Stimulated activated CD4-positive, alpha-beta T cell treated with anti-CD3 and anti-CD28 coated beads, Interleukin-4, amount 100 ng/mL, for 1 hour (primary cell): ENCODE data around the gene CDC34.

Experiments
- DNase-seq: peaks from one replicate; pipeline ENCODE4 v3.0.0-alpha.2; 2020

Gene CDC34

GRCh38 chr19:543910-544608 lies 12.5 kb downstream of the CDC34 start, which contains the start of gene GZMM:
Gene GZMM (plus strand): TSS chr19:544053. CDS start chr19:544072, 19 bp downstream.
- peak; percentile 72 for DNase-seq

DNA sequence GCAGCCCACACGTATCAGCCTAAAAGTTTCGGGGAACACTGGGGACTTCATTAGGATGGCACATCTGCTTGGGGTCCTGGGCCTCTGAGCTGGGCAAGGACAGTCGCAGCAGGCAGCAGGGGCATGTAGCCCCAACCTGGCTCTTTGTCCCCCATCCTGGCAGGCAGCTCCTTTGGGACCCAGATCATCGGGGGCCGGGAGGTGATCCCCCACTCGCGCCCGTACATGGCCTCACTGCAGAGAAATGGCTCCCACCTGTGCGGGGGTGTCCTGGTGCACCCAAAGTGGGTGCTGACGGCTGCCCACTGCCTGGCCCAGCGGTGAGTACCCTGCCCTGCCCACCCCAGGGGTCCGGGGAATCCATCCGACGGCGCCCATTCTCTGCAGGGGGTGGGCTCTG lies 15.6 kb downstream of the CDC34 start:
- no peak for DNase-seq

DNA sequence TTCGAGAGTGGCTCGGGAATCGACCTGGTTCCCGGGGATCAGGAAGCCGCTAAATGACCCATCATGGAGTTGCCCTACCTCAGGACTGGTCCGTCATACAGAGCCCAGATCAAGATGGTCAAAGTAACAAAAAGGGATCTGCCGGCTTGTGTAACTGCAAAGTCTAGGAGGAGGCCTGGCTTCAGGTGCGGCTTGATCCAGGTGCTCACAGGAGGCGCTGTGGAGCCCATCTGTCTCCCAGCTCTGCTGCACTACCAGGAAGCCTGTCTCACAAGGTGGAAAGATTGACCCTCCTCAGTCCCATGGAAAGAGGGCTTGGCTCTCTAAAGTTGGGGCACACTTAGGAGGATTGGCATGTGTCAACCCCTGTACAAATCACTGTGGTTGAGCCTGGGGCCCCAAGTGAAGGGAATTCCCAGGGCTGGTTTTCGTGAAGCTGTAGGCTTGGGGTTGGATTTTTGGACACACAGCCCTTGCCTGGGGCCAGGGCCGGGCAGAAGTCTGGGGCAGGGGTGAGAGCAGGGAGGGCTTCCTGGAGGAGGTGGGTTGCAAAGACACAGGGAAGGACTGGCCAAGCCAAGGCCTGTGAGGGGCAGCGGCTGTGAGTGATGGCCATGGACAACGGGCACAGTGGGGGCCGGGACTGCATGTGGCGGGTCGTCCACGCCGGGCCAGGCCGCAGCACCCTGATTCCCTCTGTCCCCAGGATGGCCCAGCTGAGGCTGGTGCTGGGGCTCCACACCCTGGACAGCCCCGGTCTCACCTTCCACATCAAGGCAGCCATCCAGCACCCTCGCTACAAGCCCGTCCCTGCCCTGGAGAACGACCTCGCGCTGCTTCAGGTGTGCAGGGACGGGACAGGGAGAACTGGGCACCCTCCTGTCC lies 16.5 kb downstream of the CDC34 start:
- no peak for DNase-seq

DNA sequence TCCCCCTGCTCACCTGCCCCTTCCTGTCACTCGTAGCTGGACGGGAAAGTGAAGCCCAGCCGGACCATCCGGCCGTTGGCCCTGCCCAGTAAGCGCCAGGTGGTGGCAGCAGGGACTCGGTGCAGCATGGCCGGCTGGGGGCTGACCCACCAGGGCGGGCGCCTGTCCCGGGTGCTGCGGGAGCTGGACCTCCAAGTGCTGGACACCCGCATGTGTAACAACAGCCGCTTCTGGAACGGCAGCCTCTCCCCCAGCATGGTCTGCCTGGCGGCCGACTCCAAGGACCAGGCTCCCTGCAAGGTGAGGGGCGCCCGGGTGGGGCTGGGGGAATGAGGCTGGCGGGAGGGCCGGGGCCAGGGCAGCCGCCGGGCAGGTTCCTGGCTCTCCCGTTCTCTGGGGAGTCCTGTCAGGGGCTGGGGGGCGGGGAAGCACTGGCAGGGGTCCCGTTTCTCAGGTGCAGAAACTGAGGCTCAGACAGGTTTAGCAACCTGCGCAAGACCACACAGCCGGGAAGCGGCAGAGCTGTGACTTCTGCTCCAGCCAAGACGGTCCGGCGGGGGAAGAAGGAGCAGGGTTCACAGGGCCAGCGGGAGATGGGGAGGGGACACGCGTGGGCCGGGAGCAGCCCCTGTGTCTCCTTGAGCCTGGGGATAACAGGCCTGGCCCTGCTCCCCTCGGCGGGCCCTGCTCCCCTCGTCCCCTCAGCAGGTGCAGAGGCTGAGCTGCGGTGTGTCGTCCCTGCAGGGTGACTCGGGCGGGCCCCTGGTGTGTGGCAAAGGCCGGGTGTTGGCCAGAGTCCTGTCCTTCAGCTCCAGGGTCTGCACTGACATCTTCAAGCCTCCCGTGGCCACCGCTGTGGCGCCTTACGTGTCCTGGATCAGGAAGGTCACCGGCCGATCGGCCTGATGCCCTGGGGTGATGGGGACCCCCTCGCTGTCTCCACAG lies 17.6 kb downstream of the CDC34 start:
- DNase-seq = no peak

GRCh38 chr19:554817-555216 lies 23.3 kb downstream of the CDC34 start:
- no peak for DNase-seq

- DNase-seq = no peak
Measured at GRCh38 chr19:555474-555808, 23.9 kb downstream of the CDC34 start.

DNA sequence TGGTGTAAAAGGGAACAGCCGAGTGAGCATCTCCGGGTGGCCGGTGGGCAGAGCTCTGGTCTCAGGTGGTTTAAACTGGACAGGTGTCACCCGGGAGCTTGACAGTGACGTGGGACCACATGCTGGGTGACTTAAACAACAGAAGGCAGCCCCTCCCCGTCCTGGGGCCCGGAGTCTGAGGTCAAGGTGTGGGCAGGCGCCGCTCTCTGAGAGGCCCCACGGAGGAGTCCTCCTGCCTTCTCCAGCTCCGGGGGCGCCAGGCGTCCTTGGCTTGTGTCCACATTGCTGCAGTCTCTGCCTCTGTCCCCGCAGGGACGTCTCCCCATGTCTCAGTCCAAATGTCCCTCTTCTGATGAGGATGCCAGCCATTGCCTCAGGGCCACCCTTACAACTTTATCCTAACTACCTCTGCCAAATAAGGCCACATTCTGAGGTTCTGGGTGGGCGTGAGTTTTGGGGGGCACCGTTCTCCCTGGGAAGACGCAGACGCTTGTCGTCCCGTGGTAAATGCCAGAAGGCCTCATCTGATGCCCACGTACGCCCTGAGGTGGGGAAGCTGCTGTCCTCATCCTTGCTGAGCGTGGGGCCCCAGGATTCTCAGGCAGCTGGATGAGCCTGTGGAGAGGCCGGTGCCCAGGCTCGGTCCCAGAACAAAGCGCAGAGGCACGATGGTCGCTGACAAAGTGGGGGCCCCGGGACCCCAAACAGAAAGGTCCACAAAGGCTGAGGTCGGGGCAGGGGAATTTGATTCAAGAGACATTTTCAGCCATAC lies 25.2 kb downstream of the CDC34 start:
- no peak for DNase-seq

DNA sequence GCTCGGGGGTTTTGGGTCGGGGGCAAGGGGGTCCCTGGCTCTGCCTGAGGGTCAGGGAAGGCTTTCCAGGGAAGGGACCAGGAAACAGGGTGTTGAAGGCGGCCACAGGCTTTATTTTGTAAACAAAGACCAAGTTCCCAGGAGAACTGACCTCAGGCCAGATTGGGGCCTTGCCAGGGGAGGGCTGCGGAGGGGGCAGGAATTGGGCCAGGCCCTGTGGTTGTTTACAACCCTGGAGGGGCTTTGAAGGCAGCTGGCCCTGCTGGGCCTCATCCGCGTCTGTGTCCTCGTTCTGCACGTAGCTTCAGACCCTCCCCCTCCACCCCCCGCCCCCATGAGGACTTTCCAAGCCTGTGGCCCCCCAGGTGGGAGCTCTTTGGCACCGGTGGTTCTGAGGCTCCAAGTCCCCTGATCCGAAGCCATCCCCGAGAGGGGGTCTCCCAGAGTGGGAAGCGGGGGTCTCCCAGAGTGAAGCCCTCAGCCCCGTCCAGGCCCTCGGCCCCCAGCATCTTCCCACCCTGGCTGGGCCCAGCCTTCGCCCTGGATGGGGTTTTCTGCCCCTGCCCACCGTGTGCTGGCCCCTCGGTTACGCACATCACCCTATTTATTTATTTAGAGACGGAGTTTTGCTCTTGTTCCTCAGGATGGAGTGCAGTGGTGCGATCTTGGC lies 27.3 kb downstream of the CDC34 start:
- DNase-seq = no peak

DNA sequence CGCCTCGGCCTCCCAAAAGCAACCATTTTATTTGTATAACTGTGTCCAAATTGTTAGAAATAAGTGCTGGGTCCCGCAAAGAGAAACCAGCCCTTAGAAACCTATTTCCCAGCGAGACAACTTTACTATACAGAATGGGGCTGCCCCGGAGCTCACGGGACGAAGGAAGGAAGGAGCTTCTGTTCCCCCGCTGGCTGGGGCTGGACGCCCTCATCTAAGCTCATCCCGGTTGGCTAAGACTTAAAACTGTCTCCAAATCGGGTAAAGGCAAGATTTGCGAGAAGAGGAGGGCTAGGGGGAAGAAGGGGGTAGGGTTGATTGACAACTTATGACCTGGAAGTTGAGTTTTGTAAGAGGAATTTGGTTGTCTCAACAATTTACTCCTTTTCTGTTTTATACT lies 28.6 kb downstream of the CDC34 start:
- no peak for DNase-seq

DNA sequence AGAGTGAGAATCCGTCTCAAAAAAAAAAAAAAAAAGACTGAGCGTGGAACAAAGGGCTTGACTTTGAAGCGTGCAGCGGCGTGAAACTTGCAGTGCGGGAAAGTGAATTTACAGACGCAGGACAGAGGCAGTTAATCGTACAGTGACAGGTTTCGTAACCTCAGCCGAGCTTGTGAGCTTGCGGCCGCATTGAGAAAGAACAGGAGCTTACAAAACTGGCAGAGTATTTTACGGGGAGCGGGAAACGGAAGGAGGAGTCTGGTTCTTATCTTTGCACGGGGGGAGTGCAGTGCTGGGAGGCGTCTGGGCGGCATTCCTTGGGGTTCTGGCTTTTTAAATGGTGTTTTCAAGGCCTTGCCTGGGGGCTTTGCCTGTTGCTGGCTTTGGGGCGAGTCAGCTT lies 34.8 kb downstream of the CDC34 start:
- no peak for DNase-seq

DNA sequence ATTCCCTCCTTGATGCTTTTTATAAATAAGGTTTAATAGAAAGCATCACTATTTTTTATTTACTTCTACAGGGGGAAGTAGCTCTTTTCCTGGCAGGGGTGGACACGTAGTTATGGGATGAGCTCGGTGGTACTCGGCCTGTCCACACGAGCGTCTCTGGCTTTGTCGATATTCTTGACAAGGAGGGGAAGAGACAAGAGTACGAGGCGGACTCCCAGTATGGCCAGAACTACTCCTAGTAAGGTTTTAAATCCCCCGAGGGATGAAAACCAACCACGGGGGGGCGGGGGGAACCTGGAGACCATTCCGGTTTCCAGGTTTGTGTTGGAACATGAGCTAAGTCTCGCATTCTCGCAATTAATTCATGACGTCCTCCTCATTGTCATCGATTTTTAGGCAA lies 35.3 kb downstream of the CDC34 start:
- DNase-seq = no peak

GRCh38 chr19:567296-567900 lies 35.8 kb downstream of the CDC34 start:
- no peak for DNase-seq

GRCh38 chr19:570251-570686 lies 38.7 kb downstream of the CDC34 start:
- no peak for DNase-seq

DNA sequence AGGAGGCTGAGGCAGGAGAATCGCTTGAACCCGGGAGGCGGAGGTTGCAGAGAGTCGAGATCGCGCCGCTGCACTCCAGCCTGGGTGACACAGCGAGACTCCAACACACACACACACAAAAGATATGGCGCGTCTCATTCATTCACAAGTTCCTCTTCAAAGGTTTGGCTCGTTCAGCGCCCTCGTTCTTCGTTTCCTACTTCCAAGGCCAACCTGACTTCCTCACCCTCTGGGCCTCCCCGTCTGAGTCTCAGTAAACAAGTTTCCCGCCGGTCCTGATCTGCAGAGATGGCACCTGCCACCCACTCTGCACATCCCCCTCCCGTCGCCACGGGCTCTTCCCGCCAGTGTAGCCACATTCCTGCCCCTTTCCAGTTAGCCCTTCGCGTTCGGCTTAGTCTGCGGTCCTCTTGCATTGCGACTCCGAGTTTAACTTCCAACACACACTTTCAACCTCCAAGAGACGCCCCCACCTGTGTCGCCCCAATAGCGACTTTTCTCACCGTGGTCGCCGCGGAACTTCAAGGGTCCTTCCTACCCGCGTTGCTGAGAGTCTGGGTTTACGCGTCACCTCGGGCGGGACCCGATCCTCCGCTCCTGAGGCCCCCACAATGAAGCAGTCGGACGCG lies 39.5 kb downstream of the CDC34 start:
- DNase-seq = no peak

DNA sequence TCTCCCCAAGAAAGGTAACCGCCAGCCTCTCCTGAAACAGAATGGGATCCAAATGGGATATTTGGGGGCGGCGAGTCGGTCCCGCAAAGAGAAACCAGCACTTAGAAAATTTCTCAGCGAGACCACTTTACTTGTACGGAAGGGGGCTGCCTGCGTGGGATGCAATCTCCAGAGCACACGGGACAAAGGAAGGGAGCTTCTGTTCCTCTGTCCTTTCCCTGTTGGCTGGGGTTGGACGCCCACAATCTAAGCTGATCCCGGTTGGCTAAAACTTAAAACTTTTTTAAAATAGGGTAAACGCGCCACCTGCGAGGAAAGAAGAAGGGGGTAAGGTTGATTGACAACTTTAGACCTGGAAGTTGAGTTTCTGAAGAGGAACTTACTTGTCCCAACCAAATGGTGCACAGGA lies 40.0 kb downstream of the CDC34 start:
- no peak for DNase-seq

DNA sequence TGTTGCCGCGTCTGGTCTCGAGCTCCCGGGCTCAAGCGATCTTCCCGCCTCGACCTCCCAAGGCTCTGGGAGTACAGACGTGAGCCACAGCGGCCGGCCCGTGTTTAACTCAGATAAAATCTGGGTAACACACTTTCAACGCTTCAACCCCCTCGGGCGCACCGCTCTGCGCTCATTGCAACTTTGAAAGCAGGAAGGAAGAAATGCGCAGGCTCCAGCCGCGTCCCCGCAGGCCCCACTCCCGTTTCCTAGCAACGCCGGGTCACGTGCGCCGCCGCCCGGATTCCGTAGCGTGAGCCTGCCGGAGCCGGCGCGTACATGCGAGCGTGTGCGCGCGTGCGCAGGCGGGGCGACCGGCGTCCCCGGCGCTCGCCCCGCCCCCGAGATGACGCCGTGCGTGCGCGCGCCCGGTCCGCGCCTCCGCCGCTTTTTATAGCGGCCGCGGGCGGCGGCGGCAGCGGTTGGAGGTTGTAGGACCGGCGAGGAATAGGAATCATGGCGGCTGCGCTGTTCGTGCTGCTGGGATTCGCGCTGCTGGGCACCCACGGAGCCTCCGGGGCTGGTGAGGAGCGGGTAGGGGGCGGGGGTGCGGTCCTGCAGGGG lies 40.7 kb downstream of the CDC34 start, which contains the start of gene BSG:
Gene BSG, plus strand, starts transcription at position 457 of the 603 bp plus-strand sequence. Its CDS starts 39 bp downstream, at position 496.
- peak; percentile 99 for DNase-seq

GRCh38 chr19:572743-573518 lies 41.4 kb downstream of the CDC34 start:
- no peak for DNase-seq

- no peak for DNase-seq
Measured at GRCh38 chr19:573519-573825, 41.9 kb downstream of the CDC34 start.
